GM12891 (cell line): ENCODE data around the gene BOLL.
"Not testable (repeated sequence)": the region's sequence is repeated elsewhere in the genome, so short reads cannot be mapped to it uniquely, and the experiment has no call there.

Experiments
- POLR2A ChIP-seq: IDR thresholded peaks from 2 replicates; pipeline ENCODE4 v1.6.1; 2011; ENCODE audit warnings: low read depth, low read length, control low read depth
- POLR2AphosphoS5 ChIP-seq: IDR thresholded peaks from 2 replicates; pipeline ENCODE4 v1.6.1; 2011; ENCODE audit warnings: low read depth, low read length, control low read depth

- not testable (repeated sequence) for TF ChIP-seq POLR2A, POLR2AphosphoS5
Measured at GRCh38 chr2:197834771-197835170, 49.7 kb upstream of the BOLL start.
